Ammon's horn (tissue), 1 donor: Measurements from ENCODE around the gene NBPF3.
"Not testable (repeated sequence)": the region's sequence is repeated elsewhere in the genome, so short reads cannot be mapped to it uniquely, and the experiment has no call there.

ENCODE experiments used
- DNase-seq: peaks from one replicate; pipeline ENCODE4 v3.0.0-alpha.2; 2016; ENCODE audit warnings: low spot score

The NBPF3 gene

GRCh38 chr1:21518774-21519455 lies 79.0 kb downstream of the NBPF3 start:
- DNase-seq = no peak

- DNase-seq = not testable (repeated sequence)
Measured at GRCh38 chr1:21519486-21520070, 79.6 kb downstream of the NBPF3 start.

GRCh38 chr1:21520899-21521716 lies 81.2 kb downstream of the NBPF3 start:
- no peak for DNase-seq

GRCh38 chr1:21521717-21522060 lies 81.8 kb downstream of the NBPF3 start:
- DNase-seq = no peak

GRCh38 chr1:21522525-21523038 lies 82.6 kb downstream of the NBPF3 start:
- DNase-seq = no peak

- no peak for DNase-seq
Measured at GRCh38 chr1:21523297-21523813, 83.4 kb downstream of the NBPF3 start.

- no peak for DNase-seq
Measured at GRCh38 chr1:21524220-21524619, 84.3 kb downstream of the NBPF3 start.

- DNase-seq = peak; percentile 67
Measured at GRCh38 chr1:21524686-21525339, 84.9 kb downstream of the NBPF3 start.

- no peak for DNase-seq
Measured at GRCh38 chr1:21525340-21525717, 85.4 kb downstream of the NBPF3 start.

- no peak for DNase-seq
Measured at GRCh38 chr1:21526441-21526840, 86.5 kb downstream of the NBPF3 start.

- DNase-seq = no peak
Measured at GRCh38 chr1:21530368-21531016, 90.6 kb downstream of the NBPF3 start.

GRCh38 chr1:21531241-21531640 lies 91.3 kb downstream of the NBPF3 start:
- no peak for DNase-seq

GRCh38 chr1:21532496-21532895 lies 92.6 kb downstream of the NBPF3 start:
- no peak for DNase-seq

- DNase-seq = no peak
Measured at GRCh38 chr1:21532992-21533534, 93.1 kb downstream of the NBPF3 start.

GRCh38 chr1:21534146-21534545 lies 94.2 kb downstream of the NBPF3 start:
- DNase-seq = no peak
